Astrocyte of the spinal cord (primary cell): ENCODE results near the gene TEX35.

Experiments
- DNase-seq: peaks from one replicate; pipeline ENCODE4 v3.0.0; 2011; ENCODE audit warnings: low read depth, low spot score
- H3K4me3 ChIP-seq: 2 replicates; pipeline ENCODE4 v1.5.1; 2011; ENCODE audit warnings: low read depth, mild to moderate bottlenecking, low read length, moderate library complexity
- in situ Hi-C: cut with HindIII; loops from 2 replicates; pipeline ENCODE4 v1.10.0; 2017; ENCODE audit warnings: low sequenced_read_pairs
- TF ChIP-seq, protein P1 (sequence below): IDR thresholded peaks from 2 replicates; pipeline ENCODE4 v1.5.1; 2012; ENCODE audit warnings: low read depth, mild to moderate bottlenecking, low read length, inconsistent platforms

TEX35 gene

GRCh38 chr1:178512566-178513277, at the start of gene TEX35:
Gene TEX35 (plus strand): TSS chr1:178513109. CDS start chr1:178513189, 80 bp downstream.
- in situ Hi-C loops = no loop called here
- TF ChIP-seq, protein P1, sequence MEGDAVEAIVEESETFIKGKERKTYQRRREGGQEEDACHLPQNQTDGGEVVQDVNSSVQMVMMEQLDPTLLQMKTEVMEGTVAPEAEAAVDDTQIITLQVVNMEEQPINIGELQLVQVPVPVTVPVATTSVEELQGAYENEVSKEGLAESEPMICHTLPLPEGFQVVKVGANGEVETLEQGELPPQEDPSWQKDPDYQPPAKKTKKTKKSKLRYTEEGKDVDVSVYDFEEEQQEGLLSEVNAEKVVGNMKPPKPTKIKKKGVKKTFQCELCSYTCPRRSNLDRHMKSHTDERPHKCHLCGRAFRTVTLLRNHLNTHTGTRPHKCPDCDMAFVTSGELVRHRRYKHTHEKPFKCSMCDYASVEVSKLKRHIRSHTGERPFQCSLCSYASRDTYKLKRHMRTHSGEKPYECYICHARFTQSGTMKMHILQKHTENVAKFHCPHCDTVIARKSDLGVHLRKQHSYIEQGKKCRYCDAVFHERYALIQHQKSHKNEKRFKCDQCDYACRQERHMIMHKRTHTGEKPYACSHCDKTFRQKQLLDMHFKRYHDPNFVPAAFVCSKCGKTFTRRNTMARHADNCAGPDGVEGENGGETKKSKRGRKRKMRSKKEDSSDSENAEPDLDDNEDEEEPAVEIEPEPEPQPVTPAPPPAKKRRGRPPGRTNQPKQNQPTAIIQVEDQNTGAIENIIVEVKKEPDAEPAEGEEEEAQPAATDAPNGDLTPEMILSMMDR = no peak
- no peak within 1 kb of the TSS for H3K4me3 ChIP-seq
- DNase-seq = no peak

- in situ Hi-C loops = no loop called here
- TF ChIP-seq, protein P1 = no peak
- DNase-seq = no peak
- no peak overlapping the region for H3K4me3 ChIP-seq
Observed at GRCh38 chr1:178464141-178464540, 48.8 kb upstream of the TEX35 start.

DNA sequence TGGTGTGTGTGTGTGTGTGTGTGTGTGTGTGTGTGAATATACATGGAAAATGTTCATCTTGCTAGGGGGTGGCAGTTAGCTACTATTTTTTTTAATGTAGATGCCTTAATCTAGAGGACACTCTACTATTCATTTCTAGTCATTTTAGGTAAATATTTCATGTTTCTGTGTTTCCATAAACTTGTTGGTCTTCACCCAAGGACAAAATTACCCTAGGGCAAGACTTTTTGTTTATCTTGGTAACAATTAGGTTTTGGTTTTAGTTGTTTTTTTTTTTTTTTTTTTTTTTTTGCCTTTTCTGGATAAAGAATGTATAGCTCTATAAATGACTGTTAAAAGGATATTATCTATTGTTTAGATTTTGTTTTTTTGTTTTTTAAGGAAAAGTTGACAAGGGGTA, 48.3 kb upstream of the TEX35 start:
- H3K4me3 ChIP-seq = no peak overlapping the region
- in situ Hi-C loops = no loop called here
- TF ChIP-seq, protein P1 = no peak
- DNase-seq = no peak

- DNase-seq = peak; percentile 18
- in situ Hi-C loops = no loop called here
- TF ChIP-seq, protein P1 = no peak
- no peak overlapping the region for H3K4me3 ChIP-seq
Observed at GRCh38 chr1:178465011-178465410, 47.9 kb upstream of the TEX35 start.

DNA sequence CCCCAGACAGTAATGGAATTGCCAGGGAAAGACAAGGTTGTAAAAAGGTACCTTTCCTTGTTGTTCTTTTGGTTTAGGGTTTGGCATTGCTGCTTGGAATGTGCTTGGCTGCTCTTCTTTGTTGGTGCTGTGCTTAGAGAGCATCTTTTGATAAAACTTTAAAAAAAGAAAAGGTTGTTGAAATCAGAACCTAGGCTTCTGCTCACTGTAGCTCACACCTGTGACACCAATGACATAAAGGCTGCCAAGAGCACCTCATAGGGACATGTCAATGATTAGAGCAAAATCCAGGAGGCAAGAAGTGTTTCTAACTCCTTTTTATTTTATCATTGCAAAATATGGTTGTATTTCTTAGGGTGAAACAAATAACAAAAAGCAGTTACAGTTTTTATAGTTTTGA, 45.1 kb upstream of the TEX35 start:
- TF ChIP-seq, protein P1 = no peak
- DNase-seq = no peak
- H3K4me3 ChIP-seq = no peak overlapping the region
- in situ Hi-C loops = no loop called here

- in situ Hi-C loops = no loop called here
- TF ChIP-seq, protein P1 = no peak
- DNase-seq = no peak
- H3K4me3 ChIP-seq = no peak overlapping the region
Observed at GRCh38 chr1:178470411-178470960, 42.4 kb upstream of the TEX35 start.
